IMR-90 (cell line): ENCODE measurements around the gene CCSER2. TPM values are rescaled to one million over a fixed set of nuclear protein-coding genes. Genes with fewer than 3 reads are reported as not detected.

ENCODE experiments used
- polyA plus RNA-seq, 3 experiments: library from polyadenylated mRNA; depleted of rRNA; stranded (reverse); fragments of >200 nt; gene quantifications; 2 replicates each; pipeline ENCODE4 v1.2.3, GENCODE V29; 2012; ENCODE audit warnings: low replicate concordance in 1 of 3
- total RNA-seq: library from RNA; depleted of rRNA; stranded (reverse); fragments of >200 nt; gene quantifications from 2 replicates; pipeline ENCODE4 v1.2.3, GENCODE V29; 2012; rRNA removed

CCSER2 gene
- total and polyA plus RNA-seq, 2 of the 4 experiments (the other 2 are of a cell fraction): 20.4 to 31.7 TPM

Other genes starting within 250 kb of the CCSER2 start
- gene GHITM, start 189.1 kb upstream of the CCSER2 start, total RNA-seq: 185 and 186 TPM in 2 replicates
- 91.9 and 103 TPM in 2 replicates for gene GHITM, start 189.1 kb upstream of the CCSER2 start, polyA plus RNA-seq (2012; rRNA removed)
- gene GPR15LG, start 154.8 kb upstream of the CCSER2 start, total RNA-seq: not detected in 2 replicates
- gene GPR15LG, start 154.8 kb upstream of the CCSER2 start, polyA plus RNA-seq (2012; rRNA removed): not detected in 2 replicates
- not detected in 2 replicates for gene CDHR1, start 134.1 kb upstream of the CCSER2 start, total RNA-seq
- gene CDHR1, start 134.1 kb upstream of the CCSER2 start, polyA plus RNA-seq (2012; rRNA removed): not detected in 2 replicates
- gene LRIT2, start 103.0 kb upstream of the CCSER2 start, total RNA-seq: not detected in 2 replicates
- gene LRIT2, start 103.0 kb upstream of the CCSER2 start, polyA plus RNA-seq (2012; rRNA removed): not detected in 2 replicates
- not detected in 2 replicates for gene LRIT1, start 87.0 kb upstream of the CCSER2 start, total RNA-seq
- gene LRIT1, start 87.0 kb upstream of the CCSER2 start, polyA plus RNA-seq (2012; rRNA removed): not detected in 2 replicates
- not detected in 2 replicates for gene RGR, start 83.5 kb upstream of the CCSER2 start, total RNA-seq
- not detected in 2 replicates for gene RGR, start 83.5 kb upstream of the CCSER2 start, polyA plus RNA-seq (2012; rRNA removed)